Stimulated activated CD8-positive, alpha-beta memory T cell treated with anti-CD3 and anti-CD28 coated beads, Interleukin-4, amount 100 ng/mL, for 24 hours (primary cell): ENCODE measurements around the gene HTRA1.

Experiments used
- DNase-seq: peaks from one replicate; pipeline ENCODE4 v3.0.0-alpha.2; 2020; ENCODE audit warnings: low read depth

Gene HTRA1

DNA sequence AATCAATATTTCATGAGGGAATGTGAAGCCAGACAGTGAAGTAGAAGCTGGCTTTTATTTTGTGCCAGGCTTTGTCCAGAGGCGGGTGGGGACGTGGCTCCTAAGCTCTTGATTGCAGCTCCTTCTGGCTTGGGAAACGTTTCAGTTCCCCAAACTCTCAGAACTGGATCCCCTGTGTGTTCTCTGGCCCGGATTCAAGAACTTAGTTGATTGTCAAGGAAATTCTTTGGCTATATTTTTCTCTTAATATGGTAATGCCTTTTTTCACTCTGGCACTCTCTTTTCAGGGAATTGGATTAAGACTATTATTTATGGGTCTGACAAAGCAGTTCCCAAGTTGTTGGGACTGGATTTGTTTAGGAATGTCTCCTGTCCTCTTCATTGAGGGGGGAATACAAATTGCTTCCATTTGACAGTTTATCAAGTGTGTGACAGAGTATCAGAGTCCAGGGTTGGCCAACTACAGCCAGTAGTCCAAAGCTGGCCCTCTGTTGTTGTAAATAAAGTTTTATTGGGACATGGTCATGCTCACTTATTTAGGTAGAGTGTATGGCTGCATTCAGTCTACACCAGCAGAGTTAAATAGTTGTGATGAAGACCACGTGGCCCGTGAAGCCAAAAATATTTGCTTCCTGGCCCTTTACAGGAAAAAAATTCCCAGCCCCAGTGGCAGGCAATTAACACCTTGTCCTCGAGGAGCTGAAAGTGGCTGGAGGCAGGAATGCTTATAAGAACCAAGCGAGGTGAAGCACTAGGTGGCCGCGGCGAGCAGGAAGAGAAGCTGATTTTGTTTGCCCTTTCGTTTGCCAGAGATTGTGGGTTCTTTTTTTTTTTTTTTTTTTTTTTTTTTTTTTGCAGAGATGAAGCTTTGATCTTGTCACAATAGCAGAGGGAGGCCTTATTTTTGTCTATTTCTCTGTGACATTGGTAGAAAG, 34.3 kb downstream of the HTRA1 start:
- DNase-seq: no peak

DNA sequence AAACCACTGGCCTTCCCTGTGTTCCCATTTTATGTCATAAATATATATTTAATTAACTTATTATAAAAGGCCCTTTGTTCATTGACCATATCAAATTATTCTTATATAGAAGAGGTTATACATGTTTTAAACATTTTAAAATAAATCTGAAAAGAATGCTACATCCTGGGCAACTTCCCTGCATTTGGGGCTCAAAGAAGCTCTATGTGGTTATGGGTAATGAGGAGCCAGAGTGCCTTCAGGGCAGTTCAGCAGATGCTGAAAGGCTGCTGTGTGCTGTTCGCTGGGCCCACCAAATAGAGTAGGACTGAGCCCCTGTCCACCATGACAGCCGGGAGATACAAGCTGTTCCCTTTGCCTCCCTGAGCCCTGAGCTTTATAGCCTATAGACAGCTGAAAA, 35.9 kb downstream of the HTRA1 start:
- no peak for DNase-seq

DNA sequence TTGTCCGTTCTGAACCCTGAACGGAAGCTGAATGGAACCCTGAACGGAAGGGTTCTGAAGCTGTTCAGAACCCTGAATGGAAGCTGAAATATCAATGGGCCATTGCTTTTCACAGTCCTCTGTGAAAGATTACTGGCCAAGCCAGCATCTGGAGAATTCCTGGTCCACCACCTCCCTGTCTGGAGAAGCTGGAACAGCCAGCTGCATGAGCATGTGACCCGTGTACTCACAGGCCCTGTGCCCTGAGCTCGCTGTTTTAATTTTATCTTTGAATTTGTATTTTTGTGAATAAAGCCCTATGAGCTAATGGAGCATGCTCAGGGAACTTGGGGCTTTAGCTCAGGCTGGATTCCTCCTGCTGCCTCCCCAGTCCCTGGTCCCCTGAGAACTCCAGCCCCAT, 37.2 kb downstream of the HTRA1 start:
- no peak for DNase-seq

DNA sequence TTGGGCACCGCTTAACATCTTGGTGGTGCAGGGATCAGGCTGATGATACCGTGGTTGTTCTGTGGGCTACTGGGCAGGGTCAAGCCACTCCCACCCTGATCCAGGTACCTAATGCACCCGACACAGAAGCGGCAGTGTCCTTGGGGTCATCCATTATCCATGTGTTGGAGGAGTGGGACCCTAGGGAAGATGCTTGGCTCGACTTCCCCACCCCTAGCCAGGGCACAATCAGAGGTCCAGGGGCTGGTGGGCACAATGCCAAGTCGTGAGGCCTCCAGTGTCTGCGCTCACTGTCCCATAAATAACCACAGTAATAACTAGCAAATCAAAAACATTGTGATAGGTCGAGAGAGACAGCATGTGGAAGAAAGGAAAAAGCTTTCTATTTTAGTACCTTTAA, 37.7 kb downstream of the HTRA1 start:
- DNase-seq: no peak

DNA sequence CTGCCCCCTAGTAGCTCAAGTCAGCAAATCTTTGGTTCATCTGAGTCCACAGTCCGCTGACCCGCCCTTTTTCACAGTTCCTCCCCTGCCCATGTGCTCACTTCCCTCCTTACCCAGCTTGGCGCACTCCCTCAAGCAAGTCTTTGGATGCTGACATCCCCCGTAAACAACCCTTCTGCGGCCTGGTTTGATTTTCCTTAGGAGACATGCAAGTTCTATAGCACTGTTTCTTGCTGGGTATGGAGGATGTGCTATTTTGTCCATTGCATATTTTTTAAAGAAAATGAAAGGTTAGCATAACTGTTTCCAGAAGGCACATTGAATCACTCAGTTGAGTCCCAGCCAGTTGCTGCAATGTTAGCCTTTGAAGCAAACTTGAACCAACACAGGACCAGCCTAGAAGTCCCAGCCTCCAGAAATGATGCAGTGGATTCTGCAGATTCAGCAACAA, 38.2 kb downstream of the HTRA1 start:
- no peak for DNase-seq

DNA sequence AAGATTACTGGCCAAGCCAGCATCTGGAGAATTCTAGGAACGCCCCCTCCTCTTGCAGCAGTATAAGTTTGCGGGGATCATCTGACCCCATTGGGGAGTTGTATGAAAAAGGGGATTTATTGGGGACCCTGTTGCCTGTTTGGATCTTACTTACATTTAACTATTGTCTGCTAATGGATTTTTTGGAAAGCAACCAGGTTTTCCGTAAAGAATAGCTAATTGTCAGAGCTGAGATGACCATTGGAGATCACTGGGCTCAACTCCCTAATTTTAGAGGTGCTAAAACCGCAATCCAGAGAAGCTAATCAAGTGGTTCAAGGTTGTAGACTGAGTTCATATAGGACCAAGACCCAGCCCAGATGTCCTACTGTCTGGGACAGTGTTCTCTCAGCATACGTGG, 38.8 kb downstream of the HTRA1 start:
- DNase-seq: no peak

DNA sequence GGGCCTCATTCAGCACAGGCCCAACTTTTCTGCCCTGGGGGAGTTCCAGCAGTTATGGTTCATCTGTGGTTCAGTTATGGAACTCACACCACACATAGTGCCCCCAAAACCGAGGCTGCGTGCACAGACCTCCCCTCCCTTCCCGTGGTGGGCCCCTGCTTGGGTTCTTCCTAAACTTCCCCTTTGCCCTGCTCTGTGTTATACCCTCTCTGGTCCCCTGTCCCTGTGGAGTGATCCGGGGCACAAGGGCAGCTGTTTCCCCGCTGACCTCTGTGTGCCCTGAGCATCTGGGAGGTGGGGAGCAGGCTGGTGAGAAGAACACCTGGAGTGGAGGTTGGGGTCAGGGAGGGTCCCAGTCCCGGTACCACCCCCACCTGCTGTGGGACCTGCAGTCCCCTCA, 39.4 kb downstream of the HTRA1 start:
- no peak for DNase-seq

DNA sequence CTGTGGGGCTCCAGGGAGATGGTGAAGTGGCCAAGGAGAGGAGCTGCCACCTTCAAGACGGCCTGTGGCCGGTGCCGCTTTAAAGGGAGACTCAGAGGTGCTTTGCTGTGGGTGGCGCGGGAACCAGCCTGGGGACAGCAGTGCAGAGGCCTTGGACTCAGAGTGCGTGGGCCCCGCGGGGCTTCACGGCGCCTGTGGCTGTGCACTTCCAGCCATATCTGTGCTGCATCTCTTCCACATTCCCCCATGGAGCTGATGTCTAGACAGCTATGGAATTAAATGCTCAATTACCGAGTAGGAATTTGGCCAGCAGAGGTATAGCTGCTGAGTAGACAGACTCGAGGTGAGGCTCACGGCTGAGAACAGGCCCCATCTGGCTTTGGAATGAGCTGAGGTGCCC, 41.7 kb downstream of the HTRA1 start:
- no peak for DNase-seq

DNA sequence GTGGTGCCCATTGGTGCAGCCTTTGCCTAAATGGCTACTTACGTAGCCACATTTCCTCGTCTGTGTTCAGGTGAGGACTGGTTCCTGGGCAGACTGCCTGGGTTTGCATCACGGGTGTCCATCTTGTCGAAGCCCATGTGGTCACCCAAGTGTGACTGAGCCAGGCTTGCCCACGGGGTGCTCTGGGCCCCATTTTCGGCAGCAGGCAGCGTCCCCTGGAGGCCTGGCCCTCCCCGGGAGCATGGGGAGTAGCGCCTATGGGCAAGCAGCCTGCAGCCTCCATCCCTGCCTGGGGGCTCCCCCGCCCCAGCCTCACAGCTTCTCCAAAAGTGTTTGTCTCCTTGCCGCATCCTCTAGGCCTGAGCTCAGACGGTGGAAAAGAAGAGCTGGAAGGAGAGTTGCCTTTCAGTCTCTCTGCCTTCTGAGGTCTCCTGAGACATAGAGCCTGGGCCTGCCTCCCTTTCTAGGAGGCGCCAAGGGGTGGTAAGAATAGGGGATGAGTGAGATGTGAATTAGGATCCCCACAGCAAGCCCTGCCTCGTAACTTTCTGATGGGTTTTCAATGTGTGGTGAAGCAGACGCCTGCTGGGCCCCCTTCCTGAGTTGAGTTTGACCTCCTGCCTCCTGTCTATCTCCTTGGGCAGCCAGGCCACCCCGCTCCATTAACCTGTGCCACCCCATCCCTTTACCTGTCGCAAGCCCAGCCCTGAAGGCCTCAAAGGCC, 42.7 kb downstream of the HTRA1 start:
- no peak for DNase-seq

DNA sequence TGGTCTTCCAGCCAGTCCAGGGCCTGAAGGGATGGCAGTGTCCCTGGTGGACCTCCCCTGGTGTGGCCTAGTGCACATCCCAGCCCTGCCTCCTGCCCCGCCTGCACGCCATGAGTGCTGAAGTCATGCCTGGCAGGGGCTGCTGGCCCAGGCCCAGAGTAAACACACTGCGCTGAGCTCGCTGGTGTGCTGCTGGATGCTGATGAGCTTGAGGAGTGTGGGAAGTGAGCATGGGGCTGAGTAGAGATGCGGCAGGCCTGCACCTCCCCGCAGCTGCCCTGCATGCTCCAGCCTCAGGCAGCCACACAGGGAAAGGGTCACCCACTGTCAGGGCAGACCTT, 43.2 kb downstream of the HTRA1 start:
- DNase-seq: no peak

DNA sequence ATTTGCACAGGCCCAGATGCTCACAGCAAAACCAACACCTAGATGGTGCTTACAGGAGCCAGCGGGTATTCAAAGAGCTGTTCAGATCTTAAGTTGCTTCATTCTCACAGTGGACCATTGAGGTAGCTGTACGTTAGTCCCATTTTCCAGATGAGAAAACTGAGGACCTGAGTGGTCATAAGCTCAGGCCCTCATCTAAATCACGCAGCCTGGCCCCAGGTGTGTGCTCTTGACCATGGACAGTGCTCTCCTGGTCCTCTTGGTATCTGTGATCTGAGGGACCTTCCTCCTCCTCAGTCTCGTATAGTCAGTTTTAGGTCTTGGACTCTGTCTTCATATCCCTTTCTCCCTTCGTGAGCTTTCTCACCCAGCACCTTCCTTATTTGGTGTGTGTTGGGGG, 43.7 kb downstream of the HTRA1 start:
- no peak for DNase-seq

DNA sequence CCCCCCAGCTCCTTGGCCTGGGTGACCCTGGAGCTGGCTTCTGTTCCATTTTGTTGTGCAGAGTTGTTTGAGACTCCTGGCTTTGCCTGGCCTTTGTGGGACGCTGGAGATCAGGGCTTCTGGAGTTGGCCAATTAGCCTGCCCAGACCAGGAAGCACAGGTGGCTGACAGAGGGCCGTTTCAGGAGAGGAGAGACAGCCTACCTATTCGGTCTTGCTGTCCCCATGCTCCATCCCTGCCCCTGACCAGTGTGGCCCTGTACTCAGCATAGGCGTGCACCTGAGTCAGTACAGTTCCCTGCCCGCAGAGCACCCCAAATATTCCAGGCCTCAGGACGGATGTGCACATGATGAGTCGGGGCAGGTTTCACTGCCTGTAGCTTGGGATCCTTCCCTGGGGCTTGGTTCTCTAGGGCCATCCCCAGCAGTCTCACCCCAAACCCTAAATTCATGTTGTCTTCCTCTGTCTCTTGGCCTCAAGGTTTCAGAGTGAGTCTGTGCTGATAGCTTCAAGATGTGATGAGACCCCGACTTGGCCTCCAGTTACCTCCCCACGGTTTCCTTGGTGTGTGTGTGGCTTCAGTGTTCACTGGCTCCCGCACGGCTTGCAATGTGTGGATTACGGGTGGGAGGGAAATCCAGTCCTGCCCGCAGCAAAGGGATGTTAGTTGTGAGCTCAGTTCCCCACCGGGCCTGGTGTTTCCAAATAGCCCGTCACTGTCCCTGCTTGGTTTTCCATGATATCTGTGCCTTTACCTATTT, 44.7 kb downstream of the HTRA1 start:
- DNase-seq: no peak

DNA sequence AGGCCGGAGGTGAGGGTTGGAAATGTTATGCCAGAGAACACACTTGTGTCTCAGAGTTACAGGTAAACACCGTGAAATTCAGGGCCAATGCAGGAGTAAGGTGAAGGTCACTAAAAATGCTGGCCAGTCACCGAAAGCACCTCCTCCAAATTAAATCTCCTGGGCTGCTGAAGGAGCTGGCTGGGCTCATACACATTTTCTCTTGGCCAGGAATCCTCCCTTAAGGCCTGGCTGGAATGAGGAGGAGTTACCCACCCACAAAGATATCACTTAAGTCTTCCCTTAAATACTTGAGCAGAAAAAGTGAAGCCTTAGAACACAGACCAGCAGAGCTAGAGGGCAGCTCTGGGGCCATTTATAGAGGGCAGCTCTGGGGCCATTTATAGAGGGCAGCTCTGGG, 46.3 kb downstream of the HTRA1 start:
- no peak for DNase-seq

DNA sequence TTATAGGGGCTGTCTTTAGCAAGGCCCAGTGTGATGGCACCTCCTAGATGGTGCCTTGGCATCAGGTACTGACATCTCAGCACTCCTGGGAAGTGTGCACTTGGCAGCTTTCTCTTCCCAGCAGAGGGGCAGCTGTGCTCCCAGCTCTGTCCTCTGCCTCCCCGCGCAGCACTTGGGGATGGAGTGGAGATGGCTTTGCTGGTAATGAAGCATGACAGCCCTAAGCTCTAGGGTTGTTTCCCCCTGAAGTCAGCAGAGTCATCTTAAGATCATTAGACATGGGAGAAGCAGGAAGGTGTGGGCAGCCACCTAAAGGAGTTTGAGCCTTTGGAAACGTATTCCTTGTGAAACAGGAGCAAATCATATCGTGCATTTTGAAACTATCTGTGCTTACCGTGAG, 46.7 kb downstream of the HTRA1 start:
- no peak for DNase-seq

DNA sequence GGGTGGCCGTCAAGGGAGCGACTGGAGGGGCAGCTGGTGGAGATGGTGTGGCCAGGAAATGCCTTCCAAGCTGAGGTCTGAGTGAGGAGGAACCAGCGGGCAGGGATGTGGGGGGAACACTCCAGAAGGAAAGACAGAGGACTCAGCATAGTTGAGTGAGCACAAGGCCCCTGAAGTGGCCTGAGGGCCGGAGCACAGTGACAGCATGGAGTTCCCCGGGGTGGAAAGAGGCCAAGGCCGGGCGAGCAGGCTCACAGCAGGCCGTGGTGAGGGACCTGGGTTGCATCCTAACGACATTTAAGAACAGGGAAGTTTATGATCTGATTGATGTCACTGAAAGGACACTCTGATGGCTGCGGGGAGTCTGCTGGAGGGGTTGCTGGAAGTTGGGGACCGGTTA, 48.0 kb downstream of the HTRA1 start:
- DNase-seq: no peak

DNA sequence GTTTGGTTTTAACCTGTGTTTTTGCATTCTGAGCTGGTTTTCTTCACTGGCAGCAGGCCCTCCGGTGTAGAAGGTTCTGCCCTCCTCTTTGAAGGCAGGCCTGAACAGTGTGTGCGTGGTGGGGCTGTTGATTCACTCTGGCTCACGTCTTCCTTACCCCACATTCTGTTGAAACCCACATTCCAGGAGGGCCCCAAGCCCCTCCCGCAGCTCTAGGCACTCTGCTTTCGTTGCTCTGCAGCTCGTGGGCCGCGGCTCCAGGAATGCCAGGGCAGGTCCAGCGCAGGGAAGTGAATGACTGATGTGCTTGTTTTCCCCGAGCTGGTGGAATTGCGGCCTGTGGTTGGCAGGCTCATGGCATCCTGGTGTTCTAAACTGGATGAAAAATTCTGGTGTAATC, 49.0 kb downstream of the HTRA1 start:
- DNase-seq: no peak

DNA sequence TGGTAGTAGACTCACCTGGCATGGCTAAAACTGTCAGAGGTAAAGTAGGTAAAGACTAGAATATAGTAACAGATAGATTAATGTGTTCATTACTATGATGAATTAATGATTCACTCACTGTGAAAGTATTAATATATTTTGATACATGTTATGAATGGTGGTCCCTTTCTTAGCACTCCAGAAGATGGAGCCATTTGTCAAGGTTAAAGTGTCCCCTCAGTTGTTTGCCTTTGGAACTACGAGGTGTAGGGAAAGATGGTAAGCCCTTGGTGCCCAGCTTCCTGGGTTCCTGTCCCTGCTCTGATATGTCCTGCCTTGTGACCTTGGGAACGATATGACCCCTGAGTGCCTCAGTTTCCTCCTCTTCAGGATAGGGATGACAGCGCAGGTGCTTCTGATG, 49.4 kb downstream of the HTRA1 start:
- DNase-seq: no peak

DNA sequence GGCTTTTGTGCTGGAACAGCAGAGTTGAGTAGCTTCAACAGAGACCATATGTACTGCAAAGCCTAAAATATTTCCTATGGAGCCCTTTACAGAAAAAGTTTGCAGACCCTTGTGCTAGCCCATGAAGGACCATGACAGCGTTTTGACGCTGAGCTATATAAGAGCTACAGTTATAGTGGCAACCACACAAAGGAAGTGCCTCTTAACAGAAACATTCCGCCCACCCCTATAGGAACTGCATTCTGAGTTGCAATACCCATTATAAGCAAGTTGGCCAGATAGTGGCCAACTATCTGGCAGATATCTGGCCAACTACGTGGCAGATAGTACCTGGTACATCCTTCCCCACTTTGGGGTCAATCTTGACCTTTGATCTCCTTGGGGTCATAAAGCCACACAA, 51.7 kb downstream of the HTRA1 start:
- no peak for DNase-seq

DNA sequence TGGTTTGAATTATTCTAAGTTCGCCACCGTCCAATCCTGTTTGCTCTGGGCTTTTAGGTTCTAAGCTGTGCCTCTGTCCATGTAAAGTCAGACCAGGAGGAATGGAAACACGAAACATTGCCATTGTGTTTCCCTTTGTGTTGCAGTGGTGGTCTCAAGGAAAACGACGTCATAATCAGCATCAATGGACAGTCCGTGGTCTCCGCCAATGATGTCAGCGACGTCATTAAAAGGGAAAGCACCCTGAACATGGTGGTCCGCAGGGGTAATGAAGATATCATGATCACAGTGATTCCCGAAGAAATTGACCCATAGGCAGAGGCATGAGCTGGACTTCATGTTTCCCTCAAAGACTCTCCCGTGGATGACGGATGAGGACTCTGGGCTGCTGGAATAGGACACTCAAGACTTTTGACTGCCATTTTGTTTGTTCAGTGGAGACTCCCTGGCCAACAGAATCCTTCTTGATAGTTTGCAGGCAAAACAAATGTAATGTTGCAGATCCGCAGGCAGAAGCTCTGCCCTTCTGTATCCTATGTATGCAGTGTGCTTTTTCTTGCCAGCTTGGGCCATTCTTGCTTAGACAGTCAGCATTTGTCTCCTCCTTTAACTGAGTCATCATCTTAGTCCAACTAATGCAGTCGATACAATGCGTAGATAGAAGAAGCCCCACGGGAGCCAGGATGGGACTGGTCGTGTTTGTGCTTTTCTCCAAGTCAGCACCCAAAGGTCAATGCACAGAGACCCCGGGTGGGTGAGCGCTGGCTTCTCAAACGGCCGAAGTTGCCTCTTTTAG, 52.9 kb downstream of the HTRA1 start:
- no peak for DNase-seq

DNA sequence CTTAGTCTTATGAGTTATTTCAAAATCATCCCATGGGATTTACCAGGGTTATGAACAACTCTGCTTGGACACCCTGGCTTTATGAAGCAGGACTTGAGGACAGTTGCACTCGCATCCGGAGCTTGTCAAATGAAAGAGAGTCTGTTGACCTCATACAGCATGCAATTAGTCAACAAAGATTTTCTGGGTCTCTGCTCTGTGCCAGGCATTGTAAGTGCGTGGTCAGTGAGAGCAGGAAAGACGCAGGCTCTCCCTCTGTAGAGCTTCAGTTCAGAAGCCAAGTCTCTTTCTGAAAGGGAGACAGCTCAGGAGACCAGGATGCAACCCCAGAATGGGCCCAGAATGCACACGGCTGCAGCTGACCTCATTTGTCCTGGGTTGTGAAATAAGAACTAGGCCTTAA, 53.7 kb downstream of the HTRA1 start:
- no peak for DNase-seq

DNA sequence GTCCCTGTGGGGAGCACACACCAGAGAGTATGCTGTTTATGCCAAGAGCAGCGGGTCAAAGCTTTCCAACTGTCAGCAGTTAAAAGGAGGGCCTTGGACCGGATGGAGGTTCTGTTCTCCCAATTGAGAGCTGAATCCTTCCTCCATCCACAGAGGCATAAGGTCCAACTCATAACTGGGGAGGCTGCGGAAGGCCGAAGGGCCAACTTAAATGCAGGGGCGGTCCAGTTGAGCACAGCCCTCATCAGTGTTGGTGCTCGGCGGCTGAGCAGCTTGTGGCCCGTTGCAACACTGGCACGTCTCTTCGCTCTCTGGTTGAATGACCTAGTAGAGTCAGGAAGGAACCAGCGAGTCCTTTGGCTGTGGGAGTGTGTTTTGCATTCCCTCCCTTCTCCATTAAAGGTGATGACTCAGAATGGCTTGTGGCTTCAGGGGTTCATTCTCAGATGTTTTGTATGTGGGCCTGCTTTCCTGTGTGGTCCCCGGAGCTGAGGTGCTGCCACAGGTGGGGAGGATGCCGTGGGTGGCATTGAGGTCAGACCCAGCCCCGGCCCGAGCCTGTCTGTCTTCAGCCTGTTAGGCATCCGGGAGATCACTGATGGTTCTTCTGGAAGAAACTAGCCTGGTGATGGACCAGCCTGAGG, 54.4 kb downstream of the HTRA1 start:
- DNase-seq: peak; percentile 42

DNA sequence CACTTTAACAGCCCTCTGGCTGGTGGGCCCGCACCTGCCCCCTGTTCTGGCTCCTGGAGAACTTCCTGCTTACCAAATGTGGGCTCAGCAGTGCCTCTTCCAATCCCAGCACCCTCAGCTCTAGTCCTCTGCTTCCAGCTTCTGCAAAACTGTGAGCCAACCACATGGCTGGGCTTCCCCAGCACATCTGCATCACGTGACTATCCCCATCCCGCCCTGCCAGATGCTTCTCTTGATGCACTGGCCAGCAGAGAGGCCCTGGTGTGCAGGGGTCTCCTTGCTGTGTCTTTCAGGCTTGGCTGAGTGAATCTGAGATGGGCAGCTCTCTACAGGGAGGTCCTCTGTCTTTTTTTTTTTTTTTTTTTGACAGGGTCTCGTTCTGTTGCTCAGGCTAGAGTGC, 55.4 kb downstream of the HTRA1 start:
- no peak for DNase-seq
